Stomach (tissue), 4 donors: ENCODE measurements around the gene RAPGEF3.

ENCODE experiments used
- EP300 ChIP-seq: sonication (generic); formaldehyde crosslinking; IDR thresholded peaks from one replicate; pipeline ENCODE4 v1.6.1; 2017; ENCODE audit warnings: antibody characterized with exemption
- TF ChIP-seq, protein P1 (sequence below), 7 experiments: fragments of 450-650 bp in 4 of 7; fragments of 200-600 bp in 3 of 7; sonication (generic) in 3 of 7; IDR thresholded peaks; one replicate each; pipeline ENCODE4 v1.5.1; 2016 to 2019; ENCODE audit warnings: antibody characterized with exemption in 7 of 7, control low read depth in 2 of 7, mild to moderate bottlenecking in 1 of 7

DNA sequence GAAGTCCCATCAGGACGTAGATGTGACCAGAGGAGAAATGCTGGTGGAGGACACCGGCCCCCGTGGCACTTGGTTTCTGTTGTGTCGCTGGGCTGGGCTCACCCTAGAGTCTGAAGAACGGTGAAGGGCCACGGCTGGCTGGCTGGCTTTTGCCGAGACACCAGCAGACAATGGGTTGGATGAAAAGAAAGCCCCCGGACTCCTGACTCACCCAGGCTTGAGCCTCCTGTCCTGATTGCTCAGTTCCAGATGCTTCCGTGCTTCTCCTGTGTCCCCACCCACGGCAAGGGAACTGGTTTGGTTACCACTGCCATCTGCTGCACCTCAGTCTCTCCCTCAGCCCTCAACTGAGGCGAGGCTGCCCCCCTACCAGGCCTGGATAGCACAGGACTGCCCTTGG is 23.0 kb downstream of the RAPGEF3 start:
- no peak for TF ChIP-seq EP300
- TF ChIP-seq, protein P1, sequence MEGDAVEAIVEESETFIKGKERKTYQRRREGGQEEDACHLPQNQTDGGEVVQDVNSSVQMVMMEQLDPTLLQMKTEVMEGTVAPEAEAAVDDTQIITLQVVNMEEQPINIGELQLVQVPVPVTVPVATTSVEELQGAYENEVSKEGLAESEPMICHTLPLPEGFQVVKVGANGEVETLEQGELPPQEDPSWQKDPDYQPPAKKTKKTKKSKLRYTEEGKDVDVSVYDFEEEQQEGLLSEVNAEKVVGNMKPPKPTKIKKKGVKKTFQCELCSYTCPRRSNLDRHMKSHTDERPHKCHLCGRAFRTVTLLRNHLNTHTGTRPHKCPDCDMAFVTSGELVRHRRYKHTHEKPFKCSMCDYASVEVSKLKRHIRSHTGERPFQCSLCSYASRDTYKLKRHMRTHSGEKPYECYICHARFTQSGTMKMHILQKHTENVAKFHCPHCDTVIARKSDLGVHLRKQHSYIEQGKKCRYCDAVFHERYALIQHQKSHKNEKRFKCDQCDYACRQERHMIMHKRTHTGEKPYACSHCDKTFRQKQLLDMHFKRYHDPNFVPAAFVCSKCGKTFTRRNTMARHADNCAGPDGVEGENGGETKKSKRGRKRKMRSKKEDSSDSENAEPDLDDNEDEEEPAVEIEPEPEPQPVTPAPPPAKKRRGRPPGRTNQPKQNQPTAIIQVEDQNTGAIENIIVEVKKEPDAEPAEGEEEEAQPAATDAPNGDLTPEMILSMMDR (IDR thresholded peaks at IDR 0.05): no peak
